Measurements from ENCODE around the gene LRBA. TPM values are rescaled to one million over a fixed set of nuclear protein-coding genes. Genes with fewer than 3 reads are reported as not detected.

LRBA gene
- total RNA-seq, 4 donors from 2014 or later = 13.3 to 21.2 (median 20.1) TPM

DNA sequence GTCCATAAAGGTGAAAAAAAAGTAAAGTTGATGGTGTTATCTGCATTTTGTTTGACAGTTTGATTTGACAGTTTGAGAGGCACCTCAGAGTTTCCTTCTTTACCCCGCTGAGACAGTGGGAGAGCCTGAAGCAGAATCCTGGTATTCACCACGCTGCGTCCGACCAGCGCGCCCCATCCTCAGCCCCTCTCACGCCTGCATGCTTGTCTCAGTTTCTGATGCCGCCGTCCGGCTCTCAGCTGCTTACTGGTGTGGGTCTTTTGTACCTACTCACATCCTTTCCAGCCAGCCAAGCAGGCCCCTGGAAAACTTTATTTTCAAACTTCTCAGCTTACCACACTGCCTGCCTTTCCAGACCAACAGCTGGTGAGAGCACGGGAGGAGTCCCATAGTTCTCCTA, 761.7 kb downstream of the LRBA start:
- peaks cover 0 to 27% (median 16%) of the 10 kb centered on the region in 4 donors for H3K4me1 ChIP-seq
- WGBS = 97% methylated on average over 11 of the region's 11 CpGs
- intact Hi-C loops (cut with DNase I) = no loop called here
- no peak overlapping the region for H3K27ac ChIP-seq (replicated peaks in 1 of 4)
- H3K36me3 ChIP-seq = peaks cover 4 to 59% (median 46%) of the 10 kb centered on the region in 4 donors
- H3K4me3 ChIP-seq = no peak overlapping the region
- DNase-seq (ENCODE audit: extremely low spot score) = peak; percentile 78
- TF ChIP-seq POLR2AphosphoS5 (IDR thresholded peaks at IDR 0.05) (no peak), EP300 (IDR thresholded peaks at IDR 0.05) (no peak), POLR2A (IDR thresholded peaks at IDR 0.05; ENCODE audit: low read depth) (no peak)
- TF ChIP-seq, protein P1, sequence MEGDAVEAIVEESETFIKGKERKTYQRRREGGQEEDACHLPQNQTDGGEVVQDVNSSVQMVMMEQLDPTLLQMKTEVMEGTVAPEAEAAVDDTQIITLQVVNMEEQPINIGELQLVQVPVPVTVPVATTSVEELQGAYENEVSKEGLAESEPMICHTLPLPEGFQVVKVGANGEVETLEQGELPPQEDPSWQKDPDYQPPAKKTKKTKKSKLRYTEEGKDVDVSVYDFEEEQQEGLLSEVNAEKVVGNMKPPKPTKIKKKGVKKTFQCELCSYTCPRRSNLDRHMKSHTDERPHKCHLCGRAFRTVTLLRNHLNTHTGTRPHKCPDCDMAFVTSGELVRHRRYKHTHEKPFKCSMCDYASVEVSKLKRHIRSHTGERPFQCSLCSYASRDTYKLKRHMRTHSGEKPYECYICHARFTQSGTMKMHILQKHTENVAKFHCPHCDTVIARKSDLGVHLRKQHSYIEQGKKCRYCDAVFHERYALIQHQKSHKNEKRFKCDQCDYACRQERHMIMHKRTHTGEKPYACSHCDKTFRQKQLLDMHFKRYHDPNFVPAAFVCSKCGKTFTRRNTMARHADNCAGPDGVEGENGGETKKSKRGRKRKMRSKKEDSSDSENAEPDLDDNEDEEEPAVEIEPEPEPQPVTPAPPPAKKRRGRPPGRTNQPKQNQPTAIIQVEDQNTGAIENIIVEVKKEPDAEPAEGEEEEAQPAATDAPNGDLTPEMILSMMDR (IDR thresholded peaks at IDR 0.05) = no peak
- no peaks in the 10 kb centered on the region for H3K27me3 ChIP-seq
- no peaks in the 10 kb centered on the region for H3K9me3 ChIP-seq

DNA sequence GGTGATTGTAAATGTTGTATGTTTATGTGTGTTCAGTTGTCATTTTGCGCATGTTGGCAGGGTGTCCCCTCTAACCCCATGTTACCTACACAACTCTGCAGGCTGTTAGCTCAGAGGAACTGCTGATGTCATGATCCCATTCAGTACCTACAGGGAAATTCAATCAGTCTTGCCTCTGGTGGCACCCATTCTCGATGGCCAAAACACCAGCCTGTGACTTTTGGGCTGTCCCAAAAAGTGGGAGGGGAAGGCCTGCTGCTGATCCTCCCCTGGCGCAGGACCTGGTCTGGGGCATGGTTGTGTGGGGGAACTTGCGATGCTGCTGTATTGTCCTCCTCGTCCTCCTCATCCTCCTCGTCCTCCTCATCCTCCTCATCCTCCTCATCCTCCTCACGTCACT, 762.3 kb downstream of the LRBA start:
- Histone ChIP-seq H3K9me3 (no peaks in the 10 kb centered on the region), H3K27me3 (no peaks in the 10 kb centered on the region), H3K36me3 (peaks cover 4 to 66% (median 51%) of the 10 kb centered on the region in 4 donors), H3K27ac (replicated peaks in 1 of 4) (no peak overlapping the region), H3K4me3 (no peak overlapping the region), H3K4me1 (peaks cover 0 to 27% (median 16%) of the 10 kb centered on the region in 4 donors)
- 88% methylated on average over 6 of the region's 7 CpGs for WGBS
- DNase-seq (ENCODE audit: extremely low spot score) = peak; percentile 53
- intact Hi-C loops (cut with DNase I) = no loop called here
- TF ChIP-seq, protein P1 (IDR thresholded peaks at IDR 0.05) = no peak
- TF ChIP-seq POLR2A (IDR thresholded peaks at IDR 0.05; ENCODE audit: low read depth) = no peak
- no peak for TF ChIP-seq POLR2AphosphoS5 (IDR thresholded peaks at IDR 0.05)
- TF ChIP-seq EP300 (IDR thresholded peaks at IDR 0.05) = no peak

DNA sequence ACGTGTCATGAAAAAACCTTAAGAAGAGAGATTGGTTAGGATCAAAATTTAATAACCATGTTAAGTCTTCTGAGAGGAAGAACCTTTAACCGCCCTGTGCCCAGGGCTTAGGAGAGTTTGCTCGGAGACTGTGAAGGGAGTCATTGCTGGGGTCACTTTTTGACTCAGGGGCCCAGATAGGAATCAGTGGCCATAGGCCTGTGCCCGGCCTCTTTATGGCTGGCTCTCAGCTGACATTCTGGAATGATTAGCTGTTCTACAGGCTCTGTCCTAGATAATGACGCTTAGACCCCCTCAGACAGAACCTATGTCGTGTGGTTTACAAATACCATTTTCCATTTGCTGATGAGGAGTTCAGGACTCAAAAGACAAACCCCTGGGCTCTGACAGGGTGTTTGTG, 762.8 kb downstream of the LRBA start:
- peaks cover 4 to 70% (median 53%) of the 10 kb centered on the region in 4 donors for H3K36me3 ChIP-seq
- peak; percentile 57 for DNase-seq (ENCODE audit: extremely low spot score)
- TF ChIP-seq, protein P1 (IDR thresholded peaks at IDR 0.05) = no peak
- TF ChIP-seq POLR2A (IDR thresholded peaks at IDR 0.05; ENCODE audit: low read depth) = no peak
- TF ChIP-seq POLR2AphosphoS5 (IDR thresholded peaks at IDR 0.05) = no peak
- TF ChIP-seq EP300 (IDR thresholded peaks at IDR 0.05) = no peak

DNA sequence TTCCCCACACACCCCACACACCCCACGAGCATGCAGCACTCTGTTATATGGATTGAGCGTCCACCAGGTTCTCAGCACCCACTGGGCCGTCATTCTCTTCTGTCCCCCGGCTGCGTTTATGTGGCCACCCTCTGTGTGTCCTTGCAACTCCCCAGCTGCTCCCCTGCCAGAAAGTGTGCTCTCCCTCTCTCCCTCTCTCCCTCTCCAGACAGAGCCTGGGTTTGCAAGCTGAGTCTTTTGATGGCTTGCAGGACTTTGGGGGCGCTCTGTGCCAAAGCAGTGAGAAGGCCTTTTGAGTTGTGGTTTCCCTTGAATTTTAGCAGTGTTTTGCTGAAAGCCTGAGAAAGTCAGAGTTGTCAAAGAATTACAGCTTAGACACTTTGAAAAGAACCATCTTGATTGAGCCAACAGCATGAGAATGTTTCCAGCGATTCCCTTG, 763.3 kb downstream of the LRBA start:
- H3K27me3 ChIP-seq = no peaks in the 10 kb centered on the region
- H3K4me3 ChIP-seq = no peak overlapping the region
- H3K9me3 ChIP-seq = no peaks in the 10 kb centered on the region
- DNase-seq (ENCODE audit: extremely low spot score) = peak; percentile 82
- intact Hi-C loops (cut with DNase I) = no loop called here
- peaks cover 4 to 71% (median 52%) of the 10 kb centered on the region in 4 donors for H3K36me3 ChIP-seq
- peaks cover 0 to 27% (median 16%) of the 10 kb centered on the region in 4 donors for H3K4me1 ChIP-seq
- TF ChIP-seq POLR2AphosphoS5 (IDR thresholded peaks at IDR 0.05) (no peak), EP300 (IDR thresholded peaks at IDR 0.05) (no peak), POLR2A (IDR thresholded peaks at IDR 0.05; ENCODE audit: low read depth) (no peak)
- TF ChIP-seq, protein P1 (IDR thresholded peaks at IDR 0.05) = no peak
- WGBS = 58% methylated on average over 7 of the region's 7 CpGs
- peak overlapping the region in 1 of 4 donors; percentile 18 for H3K27ac ChIP-seq (replicated peaks in 1 of 4)

More for the DNA sequence above, 762.8 kb downstream of the LRBA start:
- intact Hi-C loops (cut with DNase I) = no loop called here
- peak overlapping the region in 1 of 4 donors; percentile 18 for H3K27ac ChIP-seq (replicated peaks in 1 of 4)
- no peaks in the 10 kb centered on the region for H3K9me3 ChIP-seq
- H3K4me3 ChIP-seq = no peak overlapping the region
- H3K4me1 ChIP-seq = peaks cover 0 to 27% (median 16%) of the 10 kb centered on the region in 4 donors
- no peaks in the 10 kb centered on the region for H3K27me3 ChIP-seq
- WGBS = 82% methylated on average over 5 of the region's 6 CpGs
